ENCODE results near the gene ZNF679.
"Not testable (repeated sequence)": the region's sequence is repeated elsewhere in the genome, so short reads cannot be mapped to it uniquely, and the experiment has no call there.

ZNF679 gene

DNA sequence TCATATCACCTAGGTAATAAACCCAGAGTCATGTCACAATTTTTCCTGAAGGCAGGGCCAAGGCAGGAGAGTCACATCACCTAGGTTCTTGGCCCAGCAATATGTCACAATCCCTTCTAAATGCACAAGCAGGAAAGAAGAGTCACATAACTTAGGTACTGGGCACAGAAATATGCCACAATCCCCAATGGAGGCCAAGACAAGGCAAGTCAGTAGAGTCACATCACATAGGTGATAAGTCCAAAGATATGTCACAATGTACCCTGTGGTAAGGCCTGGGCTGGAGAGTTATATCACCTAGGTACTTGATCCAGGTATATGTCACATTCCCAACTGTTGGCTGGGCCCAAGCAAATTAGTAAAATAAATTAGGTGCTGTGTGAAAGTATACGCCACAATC, at the start of gene ZNF679:
Gene ZNF679, plus strand, starts transcription at position 301 of the 400 bp plus-strand sequence. CDS start 20,644 bp downstream, outside the sequence.
- not testable (repeated sequence) for H3K4me3 ChIP-seq (ENCODE audit: low read length); H3K27me3 ChIP-seq (replicated peaks; ENCODE audit: control insufficient read depth, insufficient read depth, low read length); DNase-seq (ENCODE audit: low read depth); H3K9ac ChIP-seq (ENCODE audit: low read length); H3K36me3 ChIP-seq (ENCODE audit: control insufficient read depth, insufficient read depth, low read length, severe bottlenecking); H3K4me1 ChIP-seq (ENCODE audit: control insufficient read depth, insufficient read depth, low read length)
- peaks cover 27% of the 10 kb centered on the region for H3K9me3 ChIP-seq (ENCODE audit: control insufficient read depth, low read length)

DNA sequence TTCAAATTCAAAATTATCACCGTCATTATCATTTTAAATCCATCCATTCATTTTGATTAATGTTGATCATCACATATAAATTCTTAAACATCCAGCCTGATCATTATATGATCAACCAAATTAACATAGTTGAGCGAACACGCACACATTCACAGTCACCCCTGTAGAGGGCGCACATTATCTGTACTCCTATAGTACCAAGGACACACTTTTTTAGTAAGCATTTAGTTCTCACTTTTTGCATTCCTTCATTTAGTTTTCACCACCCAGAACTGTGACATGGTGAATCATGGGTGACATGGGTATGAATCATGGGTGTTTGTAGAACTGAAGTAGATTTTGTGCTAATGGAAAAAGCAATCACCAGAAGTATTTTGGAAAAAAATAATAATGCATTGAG, 47.3 kb upstream of the ZNF679 start:
- H3K9ac ChIP-seq (ENCODE audit: low read length), result no peak overlapping the region
- H3K4me1 ChIP-seq (ENCODE audit: control insufficient read depth, insufficient read depth, low read length), result no peaks in the 10 kb centered on the region
- H3K4me3 ChIP-seq (ENCODE audit: low read length), result no peak overlapping the region
- DNase-seq (ENCODE audit: low read depth), result peak; percentile 6
- no peaks in the 10 kb centered on the region for H3K27me3 ChIP-seq (replicated peaks; ENCODE audit: control insufficient read depth, insufficient read depth, low read length)
- no peaks in the 10 kb centered on the region for H3K36me3 ChIP-seq (ENCODE audit: control insufficient read depth, insufficient read depth, low read length, severe bottlenecking)
- peaks cover 15% of the 10 kb centered on the region for H3K9me3 ChIP-seq (ENCODE audit: control insufficient read depth, low read length)

DNA sequence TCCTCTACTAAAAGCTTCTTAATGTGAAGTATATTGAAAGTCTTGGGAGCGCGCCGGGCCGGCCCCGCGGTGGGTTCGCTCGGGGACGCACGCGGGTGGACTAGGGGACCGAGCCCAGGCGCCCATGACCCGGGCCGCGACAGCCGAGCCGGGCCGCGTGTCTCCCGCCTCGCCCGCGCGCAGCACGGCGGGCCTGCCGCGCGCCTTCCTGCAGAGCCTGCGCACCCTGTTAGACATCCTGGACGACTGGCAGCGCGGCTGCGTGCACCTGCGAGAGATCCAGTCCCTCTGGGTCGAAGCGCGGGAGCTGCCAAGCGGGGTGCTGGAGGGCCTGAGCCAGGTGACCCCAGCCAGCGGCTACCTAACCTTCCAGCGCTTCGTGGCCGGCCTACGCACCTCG, 46.7 kb upstream of the ZNF679 start:
- DNase-seq (ENCODE audit: low read depth), result no peak
- H3K9me3 ChIP-seq (ENCODE audit: control insufficient read depth, low read length), result peaks cover 15% of the 10 kb centered on the region

DNA sequence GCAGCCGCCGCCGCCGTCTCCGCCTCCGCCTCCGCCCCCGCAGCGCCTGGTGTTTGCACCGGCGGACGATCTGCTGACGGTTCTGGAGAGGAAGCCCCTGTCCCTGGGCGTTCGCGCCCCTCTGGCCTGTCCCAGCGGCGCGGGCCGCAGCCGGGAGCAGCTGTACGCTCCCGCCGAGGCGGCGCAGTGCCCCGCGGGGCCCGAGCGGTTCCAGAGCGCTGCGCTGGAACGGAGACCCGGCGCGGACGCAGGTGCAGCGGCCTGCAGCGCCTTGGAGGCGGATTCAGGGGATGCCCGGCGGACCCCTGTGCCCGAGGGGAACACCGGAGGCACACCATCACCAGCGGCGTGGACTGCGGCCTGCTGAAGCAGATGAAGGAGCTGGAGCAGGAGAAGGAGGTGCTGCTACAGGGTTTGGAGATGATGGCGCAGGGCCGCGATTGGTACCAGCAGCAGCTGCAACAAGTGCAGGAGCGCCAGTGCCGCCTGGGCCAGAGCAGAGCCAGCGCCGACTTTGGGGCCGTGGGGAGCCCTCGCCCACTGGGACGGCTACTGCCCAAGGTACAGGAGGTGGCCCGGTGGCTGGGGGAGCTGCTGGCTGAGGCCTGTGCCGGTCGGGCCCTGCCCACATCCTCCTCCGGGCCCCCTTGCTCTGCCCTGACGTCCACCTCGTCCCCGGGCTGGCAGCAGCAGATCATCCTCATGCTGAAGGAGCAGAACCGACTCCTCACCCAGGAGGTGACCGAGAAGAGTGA, 46.1 kb upstream of the ZNF679 start:
- Histone ChIP-seq H3K9me3 (ENCODE audit: control insufficient read depth, low read length) (peaks cover 11% of the 10 kb centered on the region), H3K4me3 (ENCODE audit: low read length) (no peak overlapping the region)

More for the DNA sequence above, 46.7 kb upstream of the ZNF679 start:
- Histone ChIP-seq H3K9ac (ENCODE audit: low read length) (no peak overlapping the region), H3K36me3 (ENCODE audit: control insufficient read depth, insufficient read depth, low read length, severe bottlenecking) (no peaks in the 10 kb centered on the region), H3K4me3 (ENCODE audit: low read length) (no peak overlapping the region), H3K27me3 (replicated peaks; ENCODE audit: control insufficient read depth, insufficient read depth, low read length) (no peaks in the 10 kb centered on the region), H3K4me1 (ENCODE audit: control insufficient read depth, insufficient read depth, low read length) (no peaks in the 10 kb centered on the region)

DNA sequence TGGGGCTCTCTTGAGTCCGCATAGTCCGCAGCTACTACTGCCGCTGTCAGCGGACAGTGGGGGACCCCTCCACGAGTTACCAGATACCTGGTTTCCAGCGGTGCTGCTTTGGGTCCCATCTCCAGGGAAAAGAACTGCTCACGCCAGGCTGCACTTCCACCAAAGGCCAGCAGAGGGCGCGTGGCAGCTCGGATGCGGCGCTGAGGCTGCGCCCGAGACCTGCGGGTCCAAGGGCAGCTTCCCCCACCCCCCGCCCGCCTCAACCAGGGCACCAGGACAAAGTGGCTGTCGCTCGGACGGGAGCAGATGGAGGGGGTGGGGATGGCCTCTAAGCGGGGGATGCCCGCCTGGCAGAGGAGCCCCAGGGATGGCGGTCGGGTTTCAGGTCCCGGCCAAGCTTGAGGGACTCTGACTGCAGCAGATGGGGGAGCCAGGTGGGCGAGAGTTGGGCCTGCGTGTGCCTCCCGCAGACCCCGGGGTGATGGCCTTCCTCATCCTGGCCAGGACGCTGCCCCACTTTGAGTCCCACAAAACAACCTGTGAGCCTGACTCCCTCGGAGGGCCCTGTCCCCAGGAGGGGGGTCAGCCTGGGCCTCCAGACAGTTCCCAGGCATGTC, 45.0 kb upstream of the ZNF679 start:
- Histone ChIP-seq H3K36me3 (ENCODE audit: control insufficient read depth, insufficient read depth, low read length, severe bottlenecking) (no peaks in the 10 kb centered on the region), H3K4me3 (ENCODE audit: low read length) (no peak overlapping the region), H3K9ac (ENCODE audit: low read length) (no peak overlapping the region), H3K4me1 (ENCODE audit: control insufficient read depth, insufficient read depth, low read length) (no peaks in the 10 kb centered on the region), H3K9me3 (ENCODE audit: control insufficient read depth, low read length) (peaks cover 11% of the 10 kb centered on the region), H3K27me3 (replicated peaks; ENCODE audit: control insufficient read depth, insufficient read depth, low read length) (no peaks in the 10 kb centered on the region)
- peak; percentile 0 for DNase-seq (ENCODE audit: low read depth)

More for the DNA sequence above, 46.1 kb upstream of the ZNF679 start:
- Histone ChIP-seq H3K36me3 (ENCODE audit: control insufficient read depth, insufficient read depth, low read length, severe bottlenecking) (no peaks in the 10 kb centered on the region), H3K4me1 (ENCODE audit: control insufficient read depth, insufficient read depth, low read length) (no peaks in the 10 kb centered on the region), H3K27me3 (replicated peaks; ENCODE audit: control insufficient read depth, insufficient read depth, low read length) (no peaks in the 10 kb centered on the region), H3K9ac (ENCODE audit: low read length) (no peak overlapping the region)
- DNase-seq (ENCODE audit: low read depth), result no peak

DNA sequence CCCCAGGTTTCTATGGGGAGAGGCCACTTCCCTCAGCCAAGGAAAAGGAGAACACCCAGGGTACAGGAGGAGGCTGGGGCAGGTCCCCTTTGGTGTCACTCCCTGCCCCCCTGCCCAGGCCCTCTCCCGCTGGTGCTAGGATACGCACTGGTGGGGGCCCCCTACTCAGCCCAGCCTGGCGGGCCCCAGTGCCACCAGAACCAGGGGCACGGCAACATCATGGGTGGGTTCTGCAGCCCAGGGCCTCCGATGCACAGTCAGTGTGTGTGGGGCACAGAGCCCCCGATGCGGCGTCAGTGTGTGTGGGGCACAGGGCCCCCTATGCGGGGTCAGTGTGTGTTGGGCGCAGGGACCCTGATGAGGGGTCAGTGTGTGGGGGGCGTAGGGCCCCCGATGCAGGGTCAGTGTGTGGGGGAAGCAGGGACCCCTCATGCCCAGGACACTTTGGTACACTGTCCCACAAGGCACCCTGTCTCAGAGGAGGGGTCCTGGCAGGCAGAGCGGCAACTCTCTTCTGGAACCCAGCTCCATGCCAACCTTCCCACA, 44.4 kb upstream of the ZNF679 start:
- Histone ChIP-seq H3K9me3 (ENCODE audit: control insufficient read depth, low read length) (peaks cover 12% of the 10 kb centered on the region), H3K4me1 (ENCODE audit: control insufficient read depth, insufficient read depth, low read length) (no peaks in the 10 kb centered on the region), H3K36me3 (ENCODE audit: control insufficient read depth, insufficient read depth, low read length, severe bottlenecking) (no peaks in the 10 kb centered on the region), H3K9ac (ENCODE audit: low read length) (no peak overlapping the region), H3K4me3 (ENCODE audit: low read length) (no peak overlapping the region), H3K27me3 (replicated peaks; ENCODE audit: control insufficient read depth, insufficient read depth, low read length) (no peaks in the 10 kb centered on the region)
- no peak for DNase-seq (ENCODE audit: low read depth)

DNA sequence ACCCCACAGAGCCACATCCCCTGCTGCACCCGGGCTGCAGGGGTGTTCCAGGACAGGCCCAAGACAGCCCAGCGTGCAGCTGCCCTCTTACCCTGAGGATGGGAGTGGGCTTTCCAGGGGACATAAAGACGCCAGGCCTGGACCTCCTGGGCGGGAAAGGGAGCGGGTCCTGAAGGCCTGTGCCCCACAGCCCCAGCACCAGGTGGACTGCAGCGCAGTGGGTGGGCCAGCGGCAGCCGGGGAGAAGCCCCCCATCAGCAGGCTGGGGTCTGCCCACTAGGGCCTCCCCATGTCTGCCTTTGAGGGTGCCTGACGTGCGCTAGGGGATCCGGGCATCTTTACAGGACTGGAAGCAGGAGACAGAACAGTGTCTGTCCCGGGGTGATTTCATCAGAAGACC, 43.9 kb upstream of the ZNF679 start:
- Histone ChIP-seq H3K9me3 (ENCODE audit: control insufficient read depth, low read length) (peaks cover 17% of the 10 kb centered on the region), H3K36me3 (ENCODE audit: control insufficient read depth, insufficient read depth, low read length, severe bottlenecking) (no peaks in the 10 kb centered on the region), H3K4me1 (ENCODE audit: control insufficient read depth, insufficient read depth, low read length) (no peaks in the 10 kb centered on the region), H3K9ac (ENCODE audit: low read length) (no peak overlapping the region), H3K4me3 (ENCODE audit: low read length) (no peak overlapping the region), H3K27me3 (replicated peaks; ENCODE audit: control insufficient read depth, insufficient read depth, low read length) (no peaks in the 10 kb centered on the region)
- DNase-seq (ENCODE audit: low read depth), result no peak

DNA sequence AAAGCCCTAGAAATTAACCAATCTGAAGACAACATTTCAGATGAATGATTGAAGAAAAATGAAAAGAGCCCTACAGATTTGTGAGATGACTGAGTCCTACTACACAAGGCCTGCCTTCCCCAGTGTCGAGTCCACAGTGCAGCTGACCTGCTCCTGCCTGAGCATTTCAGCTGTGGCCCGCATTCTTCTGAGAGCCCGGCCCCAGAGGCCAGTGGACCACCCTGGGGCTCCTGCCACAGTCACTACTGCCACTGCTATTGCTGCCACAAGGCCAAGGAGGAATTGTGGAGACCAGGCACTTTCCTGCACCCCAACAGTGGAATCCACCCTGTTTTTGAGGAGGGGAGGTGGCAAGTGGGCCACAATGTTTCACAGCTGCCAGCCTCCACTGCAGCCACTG, 40.9 kb upstream of the ZNF679 start:
- DNase-seq (ENCODE audit: low read depth), result no peak
- Histone ChIP-seq H3K27me3 (replicated peaks; ENCODE audit: control insufficient read depth, insufficient read depth, low read length) (no peaks in the 10 kb centered on the region), H3K4me1 (ENCODE audit: control insufficient read depth, insufficient read depth, low read length) (no peaks in the 10 kb centered on the region), H3K9me3 (ENCODE audit: control insufficient read depth, low read length) (peaks cover 13% of the 10 kb centered on the region), H3K36me3 (ENCODE audit: control insufficient read depth, insufficient read depth, low read length, severe bottlenecking) (no peaks in the 10 kb centered on the region), H3K4me3 (ENCODE audit: low read length) (no peak overlapping the region), H3K9ac (ENCODE audit: low read length) (no peak overlapping the region)

DNA sequence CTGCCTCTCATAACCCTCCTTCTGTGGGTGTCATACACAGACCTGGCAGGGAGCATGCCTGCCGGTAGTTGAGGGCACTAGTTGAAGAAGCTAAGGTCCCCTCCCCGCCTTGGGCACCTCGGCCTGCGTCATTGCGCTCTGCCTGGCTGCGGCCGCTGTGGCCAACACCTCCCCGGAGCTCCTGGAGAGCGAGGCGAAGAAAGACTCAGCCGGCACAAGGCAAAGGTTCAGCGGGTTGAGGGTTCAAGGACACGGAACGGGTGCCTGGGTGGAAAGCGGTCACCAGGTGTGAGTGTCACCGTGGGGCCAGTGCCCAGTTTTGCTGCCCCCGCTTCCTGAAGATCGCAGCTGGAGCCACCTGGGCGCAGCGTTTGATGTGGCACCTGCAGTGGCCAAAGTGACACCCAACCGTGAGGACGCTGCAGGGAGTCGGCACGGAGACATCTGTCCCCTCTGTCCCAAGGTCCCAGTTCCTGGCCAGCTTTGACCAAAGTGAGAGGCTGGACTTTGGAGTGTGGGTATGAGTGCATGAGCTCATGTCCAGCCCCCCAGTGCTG, 36.0 kb upstream of the ZNF679 start:
- no peak overlapping the region for H3K9ac ChIP-seq (ENCODE audit: low read length)
- H3K27me3 ChIP-seq (replicated peaks; ENCODE audit: control insufficient read depth, insufficient read depth, low read length), result no peaks in the 10 kb centered on the region
- H3K9me3 ChIP-seq (ENCODE audit: control insufficient read depth, low read length), result peaks cover 17% of the 10 kb centered on the region
- DNase-seq (ENCODE audit: low read depth), result no peak
- H3K4me3 ChIP-seq (ENCODE audit: low read length), result no peak overlapping the region
- H3K4me1 ChIP-seq (ENCODE audit: control insufficient read depth, insufficient read depth, low read length), result no peaks in the 10 kb centered on the region
- H3K36me3 ChIP-seq (ENCODE audit: control insufficient read depth, insufficient read depth, low read length, severe bottlenecking), result no peaks in the 10 kb centered on the region

DNA sequence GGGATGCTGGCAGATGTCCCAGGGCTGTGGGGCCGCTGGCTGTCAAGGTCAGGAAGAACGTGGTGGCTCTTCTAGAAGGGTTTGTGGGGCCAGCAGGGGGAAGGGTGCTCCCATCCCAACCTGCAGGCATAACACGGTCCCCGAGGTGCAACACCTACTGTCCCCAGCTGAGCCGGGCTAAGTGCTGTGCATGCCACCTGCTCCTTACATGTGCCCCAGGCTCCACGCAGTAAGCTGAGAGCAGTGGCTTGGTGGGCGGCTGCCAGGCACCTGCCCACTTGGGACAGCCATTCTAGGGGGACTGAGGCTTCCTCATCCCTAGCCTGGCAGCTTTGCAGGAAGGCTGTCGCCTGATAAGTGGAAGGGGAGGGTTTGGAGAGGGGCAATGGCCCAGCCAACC, 35.5 kb upstream of the ZNF679 start:
- Histone ChIP-seq H3K4me1 (ENCODE audit: control insufficient read depth, insufficient read depth, low read length) (no peaks in the 10 kb centered on the region), H3K9ac (ENCODE audit: low read length) (no peak overlapping the region), H3K36me3 (ENCODE audit: control insufficient read depth, insufficient read depth, low read length, severe bottlenecking) (no peaks in the 10 kb centered on the region), H3K27me3 (replicated peaks; ENCODE audit: control insufficient read depth, insufficient read depth, low read length) (no peaks in the 10 kb centered on the region), H3K4me3 (ENCODE audit: low read length) (no peak overlapping the region), H3K9me3 (ENCODE audit: control insufficient read depth, low read length) (peaks cover 17% of the 10 kb centered on the region)
- DNase-seq (ENCODE audit: low read depth), result no peak

DNA sequence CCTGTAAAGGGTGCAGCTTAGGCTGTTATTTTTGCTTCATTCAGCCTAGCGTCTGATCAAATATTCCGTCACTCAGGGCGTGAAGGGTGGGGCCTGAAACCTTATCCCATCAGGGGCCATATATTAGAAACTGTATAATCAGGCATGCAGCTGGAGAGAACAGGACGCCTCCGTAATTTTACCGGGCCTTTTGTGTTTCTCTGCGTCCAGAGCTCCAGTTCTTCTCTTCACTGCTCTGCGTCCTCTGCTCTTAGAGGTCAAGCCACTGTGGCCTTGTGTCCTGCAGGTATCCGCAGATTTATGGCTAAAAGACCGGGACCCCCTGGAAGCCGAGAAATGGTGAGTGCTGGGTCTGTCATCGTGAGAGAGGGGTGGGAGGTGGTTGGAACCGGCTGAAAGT, 21.4 kb upstream of the ZNF679 start, which contains the start of gene ZNF735:
Gene ZNF735, plus strand, starts transcription at position 301 of the 400 bp plus-strand sequence. Its CDS starts 0 bp downstream, at position 301.
- Histone ChIP-seq H3K9ac (ENCODE audit: low read length) (no peak within 1 kb of the TSS), H3K27me3 (replicated peaks; ENCODE audit: control insufficient read depth, insufficient read depth, low read length) (no peaks in the 10 kb centered on the region), H3K36me3 (ENCODE audit: control insufficient read depth, insufficient read depth, low read length, severe bottlenecking) (no peaks in the 10 kb centered on the region), H3K4me3 (ENCODE audit: low read length) (no peak within 1 kb of the TSS), H3K4me1 (ENCODE audit: control insufficient read depth, insufficient read depth, low read length) (no peaks in the 10 kb centered on the region), H3K9me3 (ENCODE audit: control insufficient read depth, low read length) (peaks cover 14% of the 10 kb centered on the region)
- no peak for DNase-seq (ENCODE audit: low read depth)
